NCI-H146 treated with DMSO at 0.1 percent for 48 hours (cell line): ENCODE measurements around the gene GET4.
A peak's percentile ranks its signal among the peaks of the same experiment; 100 is the strongest.
"Not testable (repeated sequence)": the region's sequence is repeated elsewhere in the genome, so short reads cannot be mapped to it uniquely, and the experiment has no call there.

Source experiments
- DNase-seq: peaks from one replicate; lab custom pipeline; 2025; ENCODE audit not compliant: unreplicated experiment; lab: John Stamatoyannopoulos, UW

GET4 gene

DNA sequence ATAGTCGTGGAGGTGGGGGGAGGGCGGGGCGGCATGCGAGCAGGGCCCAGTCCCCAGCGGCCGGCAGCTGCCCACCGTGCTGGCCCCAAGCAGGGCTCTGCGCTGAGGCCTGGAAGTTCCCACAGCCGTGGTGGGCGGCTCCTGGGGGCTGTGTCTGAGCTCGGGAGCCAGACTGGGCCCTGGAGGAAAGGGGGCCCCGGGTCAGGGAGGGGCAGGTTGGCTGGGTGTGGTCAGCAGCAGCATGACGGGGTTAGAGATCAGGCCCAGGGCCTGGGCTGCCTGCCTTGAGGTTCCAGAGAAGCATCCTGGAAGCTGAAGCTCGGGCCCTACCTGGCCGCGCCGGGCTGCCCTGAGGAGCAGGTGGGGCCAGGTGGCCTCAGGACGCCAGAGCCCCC lies 22.1 kb downstream of the GET4 start:
- no peak for DNase-seq

DNA sequence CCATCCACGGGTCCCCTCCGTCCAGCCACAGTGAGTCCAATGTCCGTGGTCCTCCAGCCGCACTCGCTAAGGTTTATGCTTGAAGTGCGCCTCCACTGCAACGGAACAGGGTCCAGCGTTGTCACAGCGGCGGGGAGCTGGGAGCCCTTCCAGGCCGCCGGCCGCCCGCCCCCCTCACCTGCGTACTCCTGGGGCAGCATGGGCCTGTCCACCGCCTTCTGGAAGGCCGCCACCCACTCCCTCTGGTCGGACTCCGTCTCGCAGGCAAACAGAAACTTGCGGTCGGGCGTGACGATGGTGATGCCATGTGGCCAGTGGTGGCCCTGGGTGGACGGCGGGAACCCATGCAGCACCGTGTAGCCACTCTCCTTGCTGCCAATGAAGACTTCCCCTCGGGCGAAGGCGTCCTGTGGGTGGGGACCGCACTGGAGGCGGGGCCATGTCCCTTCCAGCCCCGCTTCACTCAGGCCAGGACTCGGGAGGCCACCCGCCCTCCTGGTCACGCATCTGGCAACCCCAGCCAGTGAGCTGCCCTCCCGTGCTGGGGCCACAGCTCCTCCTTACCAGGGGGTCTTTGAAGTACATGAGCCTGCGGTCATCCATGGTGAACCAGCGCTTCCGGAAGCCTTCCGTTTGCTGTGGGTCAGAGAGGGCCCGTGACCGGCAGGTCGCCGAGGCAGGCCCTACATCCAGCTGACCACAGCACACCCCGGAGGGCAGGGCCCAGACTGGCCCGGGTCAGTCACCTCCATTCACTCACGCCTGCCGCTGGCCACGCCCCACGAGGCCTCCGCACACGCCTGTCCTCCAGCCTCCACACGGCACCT lies 22.7 kb downstream of the GET4 start:
- no peak for DNase-seq

- no peak for DNase-seq
Measured at GRCh38 chr7:899806-900205, 23.5 kb downstream of the GET4 start.

- DNase-seq: no peak
Measured at GRCh38 chr7:900331-901040, 24.1 kb downstream of the GET4 start.

DNA sequence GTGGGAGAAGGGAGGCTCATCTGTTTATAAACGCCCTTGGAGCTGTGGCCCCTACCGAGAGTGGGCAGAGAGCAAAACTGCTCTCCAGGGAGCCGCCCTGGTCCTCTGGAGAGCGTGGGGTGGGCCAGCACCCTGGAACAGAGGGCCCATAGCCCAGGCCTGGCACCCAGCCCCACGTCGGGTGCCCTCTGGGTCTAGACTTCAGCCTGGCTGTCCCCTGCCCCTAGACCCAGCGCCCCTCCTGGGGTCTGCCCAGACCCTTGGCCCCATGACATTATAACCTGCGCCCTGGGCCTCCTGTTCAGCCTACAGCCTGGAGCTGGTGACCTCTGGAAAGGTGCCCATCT lies 24.7 kb downstream of the GET4 start:
- DNase-seq: no peak

GRCh38 chr7:901388-902154 lies 25.2 kb downstream of the GET4 start:
- DNase-seq: peak; percentile 71

GRCh38 chr7:902996-903395 lies 26.6 kb downstream of the GET4 start:
- no peak for DNase-seq

GRCh38 chr7:903921-904755 lies 27.8 kb downstream of the GET4 start:
- DNase-seq: no peak

GRCh38 chr7:904847-905246 lies 28.5 kb downstream of the GET4 start:
- no peak for DNase-seq

GRCh38 chr7:906776-907157 lies 30.4 kb downstream of the GET4 start:
- no peak for DNase-seq

- DNase-seq: no peak
Measured at GRCh38 chr7:907158-907980, 31.0 kb downstream of the GET4 start.

GRCh38 chr7:908159-908581 lies 31.8 kb downstream of the GET4 start:
- no peak for DNase-seq

GRCh38 chr7:908591-909357 lies 32.4 kb downstream of the GET4 start:
- DNase-seq: not testable (repeated sequence)

DNA sequence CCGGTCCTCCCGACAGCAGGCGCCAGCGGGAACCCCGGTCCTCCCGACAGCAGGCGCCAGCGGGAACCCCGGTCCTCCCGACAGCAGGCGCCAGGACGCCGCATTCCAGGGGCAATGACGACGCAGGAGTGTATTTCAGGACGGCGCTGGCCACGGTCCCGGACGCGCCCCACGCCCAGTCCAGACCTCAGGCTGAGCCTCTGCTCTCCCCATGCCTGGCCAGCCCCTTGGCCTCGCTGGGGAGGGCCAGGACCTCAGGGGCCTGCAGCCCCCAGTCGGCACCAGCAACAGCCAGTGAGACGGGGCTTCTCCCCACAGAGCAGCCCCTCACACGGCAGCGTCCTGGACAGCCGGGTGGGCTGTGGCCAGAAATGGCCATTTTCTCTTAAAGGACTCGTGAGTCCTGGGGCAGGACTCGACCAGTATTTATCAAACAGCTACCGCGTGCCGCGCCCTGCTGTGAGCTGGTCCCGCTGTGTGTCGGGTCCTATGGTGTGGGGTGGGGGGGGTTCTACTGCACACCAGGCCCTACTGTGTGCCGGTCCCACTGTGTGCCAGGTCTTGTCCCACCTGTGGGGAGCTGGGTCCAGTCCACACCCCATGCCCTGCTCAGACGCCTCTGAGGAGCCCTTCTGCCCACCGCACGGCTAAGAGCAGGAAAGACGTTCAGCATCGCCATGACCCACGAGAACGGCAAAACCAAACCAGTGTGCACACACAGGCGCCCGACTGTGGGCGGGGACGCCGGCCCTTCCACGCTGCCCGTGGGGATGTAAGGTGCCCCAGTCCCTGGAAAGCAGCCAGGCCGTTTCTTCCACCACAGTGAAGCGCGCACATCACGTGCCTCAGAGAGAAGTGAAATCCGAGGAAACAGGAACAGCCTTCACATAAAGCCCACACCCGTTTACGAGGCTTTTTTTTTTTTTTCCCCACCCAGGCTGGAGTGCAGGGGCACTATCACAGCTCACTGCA lies 33.3 kb downstream of the GET4 start:
- DNase-seq: no peak

DNA sequence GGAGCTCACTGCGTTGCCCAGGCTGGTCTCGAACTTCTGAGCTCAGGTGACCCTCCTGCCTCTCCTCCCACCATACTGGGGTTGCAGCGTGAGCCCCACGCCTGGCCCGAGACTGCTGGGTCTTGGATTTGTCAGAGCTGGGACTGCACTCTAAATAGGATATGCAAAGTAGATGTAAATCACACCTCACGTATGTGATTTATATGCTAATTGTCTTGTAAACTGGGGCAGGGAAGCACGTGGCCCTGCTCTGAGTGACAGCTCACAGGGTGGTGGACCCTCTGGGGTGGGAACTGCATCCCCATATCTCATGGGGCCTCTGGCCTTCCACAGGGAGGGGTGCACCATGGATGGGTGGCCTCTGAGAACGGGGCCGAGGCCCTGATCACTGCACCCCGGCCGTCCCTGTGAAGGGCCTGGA lies 34.1 kb downstream of the GET4 start:
- DNase-seq: no peak

DNA sequence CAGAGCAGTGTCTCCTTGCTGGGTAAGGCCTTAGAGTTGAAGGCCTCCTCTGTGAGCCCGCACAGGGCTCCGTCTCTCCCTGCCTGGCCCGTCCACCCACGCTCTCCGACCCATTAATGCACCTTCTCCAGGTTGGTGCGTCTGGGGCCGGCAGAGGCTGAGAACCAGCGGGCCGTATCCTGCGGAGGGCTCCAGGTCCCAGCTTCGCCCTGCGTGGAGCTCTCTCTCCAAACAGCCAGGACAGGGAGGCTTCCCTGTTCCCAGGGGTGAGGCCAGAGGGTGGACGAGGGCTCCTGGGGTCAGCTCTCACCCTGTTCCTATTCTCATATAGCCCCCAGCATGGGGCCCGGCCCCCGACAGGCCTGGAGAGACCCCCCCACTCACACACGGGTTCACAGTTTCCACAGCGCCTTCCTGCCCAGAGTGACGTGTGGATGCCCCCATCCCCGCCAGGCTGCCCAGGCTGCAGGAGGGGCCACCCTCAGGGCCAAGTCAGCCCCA lies 34.6 kb downstream of the GET4 start:
- no peak for DNase-seq

DNA sequence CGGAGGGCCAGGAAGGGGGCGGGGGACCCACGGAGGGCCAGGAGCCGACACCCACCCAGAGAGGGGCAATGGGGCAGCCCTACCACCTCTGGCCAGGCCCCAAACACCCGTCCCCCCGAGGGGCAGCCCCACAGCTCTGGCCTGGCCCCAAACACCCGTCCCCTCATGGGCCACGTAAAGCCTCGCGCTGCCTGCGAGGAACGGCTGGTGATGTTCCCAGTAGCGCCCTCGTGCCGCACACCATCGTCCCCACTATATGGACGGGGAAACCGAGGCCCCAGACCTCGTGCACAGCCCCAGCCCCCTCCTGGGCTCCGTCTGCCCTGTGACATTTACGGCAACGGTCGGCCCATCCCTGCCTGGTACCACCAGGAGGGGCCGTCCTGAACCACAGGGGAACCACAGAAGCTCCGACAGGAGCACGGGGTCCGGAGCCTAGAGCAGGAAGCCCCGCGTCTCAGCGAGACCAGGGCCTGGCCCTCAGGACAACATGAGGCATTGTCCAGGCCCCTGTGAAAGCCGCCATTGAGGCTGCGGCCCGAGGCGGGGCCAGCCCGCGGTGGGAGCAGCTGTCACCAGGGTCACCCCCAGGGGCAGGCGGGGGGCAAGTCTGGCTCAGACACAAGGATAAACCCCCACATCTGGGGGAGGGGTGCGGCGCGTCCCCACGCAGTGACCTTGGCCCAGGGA lies 35.6 kb downstream of the GET4 start:
- no peak for DNase-seq
